ENCODE data around the gene PPM1L.

- no peak for TF ChIP-seq POLR2AphosphoS5 (IDR thresholded peaks at IDR 0.05; ENCODE audit: low read depth)
- TF ChIP-seq CTCF (IDR thresholded peaks at IDR 0.05; ENCODE audit: insufficient read depth, low read length) = no peak
- no peak for TF ChIP-seq SPI1 (IDR thresholded peaks at IDR 0.05; ENCODE audit: borderline replicate concordance, low read depth)
- no peak for TF ChIP-seq REST (IDR thresholded peaks at IDR 0.05; ENCODE audit: insufficient replicate concordance, low read depth)
- TF ChIP-seq GABPA (IDR thresholded peaks at IDR 0.05; ENCODE audit: low read depth) = no peak
Measured at GRCh38 chr3:161008086-161008485, 252.1 kb downstream of the PPM1L start.
